ENCODE results near the gene RPRD1B. TPM values are rescaled to one million over a fixed set of nuclear protein-coding genes. Genes with fewer than 3 reads are reported as not detected.

RPRD1B gene
- total and polyA plus RNA-seq, 4 donors = 5.8 to 34.3 (median 29.4) TPM

- TF ChIP-seq SP1 (IDR thresholded peaks at IDR 0.05) (no peak), YY1 (IDR thresholded peaks at IDR 0.05) (no peak), CTCF (IDR thresholded peaks at IDR 0.05; ENCODE audit: low read depth, low read length, missing input control) (no peak), EGR1 (IDR thresholded peaks at IDR 0.05; ENCODE audit: low read depth in 2 of 2) (no peak), HNF4G (IDR thresholded peaks at IDR 0.05) (no peak), JUND (IDR thresholded peaks at IDR 0.05) (no peak), TAF1 (conservative IDR thresholded peaks at IDR 0.05) (no peak), FOXA1 (IDR thresholded peaks at IDR 0.05) (no peak), RAD21 (IDR thresholded peaks at IDR 0.05) (no peak), NR2F2 (IDR thresholded peaks at IDR 0.05) (no peak), HNF4A (conservative IDR thresholded peaks at IDR 0.05) (no peak)
- TF ChIP-seq, protein P1, sequence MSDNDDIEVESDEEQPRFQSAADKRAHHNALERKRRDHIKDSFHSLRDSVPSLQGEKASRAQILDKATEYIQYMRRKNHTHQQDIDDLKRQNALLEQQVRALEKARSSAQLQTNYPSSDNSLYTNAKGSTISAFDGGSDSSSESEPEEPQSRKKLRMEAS (IDR thresholded peaks at IDR 0.05) = no peak
- TF ChIP-seq, protein P2, sequence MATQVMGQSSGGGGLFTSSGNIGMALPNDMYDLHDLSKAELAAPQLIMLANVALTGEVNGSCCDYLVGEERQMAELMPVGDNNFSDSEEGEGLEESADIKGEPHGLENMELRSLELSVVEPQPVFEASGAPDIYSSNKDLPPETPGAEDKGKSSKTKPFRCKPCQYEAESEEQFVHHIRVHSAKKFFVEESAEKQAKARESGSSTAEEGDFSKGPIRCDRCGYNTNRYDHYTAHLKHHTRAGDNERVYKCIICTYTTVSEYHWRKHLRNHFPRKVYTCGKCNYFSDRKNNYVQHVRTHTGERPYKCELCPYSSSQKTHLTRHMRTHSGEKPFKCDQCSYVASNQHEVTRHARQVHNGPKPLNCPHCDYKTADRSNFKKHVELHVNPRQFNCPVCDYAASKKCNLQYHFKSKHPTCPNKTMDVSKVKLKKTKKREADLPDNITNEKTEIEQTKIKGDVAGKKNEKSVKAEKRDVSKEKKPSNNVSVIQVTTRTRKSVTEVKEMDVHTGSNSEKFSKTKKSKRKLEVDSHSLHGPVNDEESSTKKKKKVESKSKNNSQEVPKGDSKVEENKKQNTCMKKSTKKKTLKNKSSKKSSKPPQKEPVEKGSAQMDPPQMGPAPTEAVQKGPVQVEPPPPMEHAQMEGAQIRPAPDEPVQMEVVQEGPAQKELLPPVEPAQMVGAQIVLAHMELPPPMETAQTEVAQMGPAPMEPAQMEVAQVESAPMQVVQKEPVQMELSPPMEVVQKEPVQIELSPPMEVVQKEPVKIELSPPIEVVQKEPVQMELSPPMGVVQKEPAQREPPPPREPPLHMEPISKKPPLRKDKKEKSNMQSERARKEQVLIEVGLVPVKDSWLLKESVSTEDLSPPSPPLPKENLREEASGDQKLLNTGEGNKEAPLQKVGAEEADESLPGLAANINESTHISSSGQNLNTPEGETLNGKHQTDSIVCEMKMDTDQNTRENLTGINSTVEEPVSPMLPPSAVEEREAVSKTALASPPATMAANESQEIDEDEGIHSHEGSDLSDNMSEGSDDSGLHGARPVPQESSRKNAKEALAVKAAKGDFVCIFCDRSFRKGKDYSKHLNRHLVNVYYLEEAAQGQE (IDR thresholded peaks at IDR 0.05) = no peak
- TF ChIP-seq, protein P3, sequence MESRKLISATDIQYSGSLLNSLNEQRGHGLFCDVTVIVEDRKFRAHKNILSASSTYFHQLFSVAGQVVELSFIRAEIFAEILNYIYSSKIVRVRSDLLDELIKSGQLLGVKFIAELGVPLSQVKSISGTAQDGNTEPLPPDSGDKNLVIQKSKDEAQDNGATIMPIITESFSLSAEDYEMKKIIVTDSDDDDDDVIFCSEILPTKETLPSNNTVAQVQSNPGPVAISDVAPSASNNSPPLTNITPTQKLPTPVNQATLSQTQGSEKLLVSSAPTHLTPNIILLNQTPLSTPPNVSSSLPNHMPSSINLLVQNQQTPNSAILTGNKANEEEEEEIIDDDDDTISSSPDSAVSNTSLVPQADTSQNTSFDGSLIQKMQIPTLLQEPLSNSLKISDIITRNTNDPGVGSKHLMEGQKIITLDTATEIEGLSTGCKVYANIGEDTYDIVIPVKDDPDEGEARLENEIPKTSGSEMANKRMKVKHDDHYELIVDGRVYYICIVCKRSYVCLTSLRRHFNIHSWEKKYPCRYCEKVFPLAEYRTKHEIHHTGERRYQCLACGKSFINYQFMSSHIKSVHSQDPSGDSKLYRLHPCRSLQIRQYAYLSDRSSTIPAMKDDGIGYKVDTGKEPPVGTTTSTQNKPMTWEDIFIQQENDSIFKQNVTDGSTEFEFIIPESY (IDR thresholded peaks at IDR 0.05) = no peak
- TF ChIP-seq, protein P4, sequence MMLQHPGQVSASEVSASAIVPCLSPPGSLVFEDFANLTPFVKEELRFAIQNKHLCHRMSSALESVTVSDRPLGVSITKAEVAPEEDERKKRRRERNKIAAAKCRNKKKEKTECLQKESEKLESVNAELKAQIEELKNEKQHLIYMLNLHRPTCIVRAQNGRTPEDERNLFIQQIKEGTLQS (IDR thresholded peaks at IDR 0.05) = no peak
- peaks cover 10 to 68% (median 49%) of the 10 kb centered on the region in 4 donors for H3K36me3 ChIP-seq (ENCODE audit: control insufficient read depth in 4 of 4, insufficient read depth in 3 of 4, low read depth in 1 of 4, low read length in 3 of 4)
Measured at GRCh38 chr20:37995856-37996605, 37.5 kb upstream of the RPRD1B start.

More at GRCh38 chr20:37995856-37996605, 37.5 kb upstream of the RPRD1B start:
- Histone ChIP-seq H3K9me3 (ENCODE audit: control insufficient read depth in 4 of 4, low read length in 3 of 4) (no peaks in the 10 kb centered on the region), H3K4me1 (ENCODE audit: control insufficient read depth in 4 of 4, insufficient read depth in 4 of 4, low read length in 3 of 4) (peaks cover 0 to 13% (median 9%) of the 10 kb centered on the region in 4 donors), H3K27me3 (ENCODE audit: control insufficient read depth in 4 of 4, insufficient read depth in 4 of 4, low read length in 3 of 4) (no peaks in the 10 kb centered on the region), H3K9ac (ENCODE audit: low read depth in 1 of 2, low read length in 2 of 2) (no peak overlapping the region), H3K4me3 (ENCODE audit: low read depth in 1 of 3, low read length in 3 of 3) (no peak overlapping the region), H3K27ac (ENCODE audit: low read depth in 1 of 2, low read length in 2 of 2) (no peak overlapping the region)
- 92% methylated on average over 9 of the region's 9 CpGs for WGBS
- no peak for DNase-seq (ENCODE audit: low spot score)
